GM23338 (cell line): ENCODE data around the gene NFIA. TPM values are rescaled to one million over a fixed set of nuclear protein-coding genes. Genes with fewer than 3 reads are reported as not detected.

Experiments
- ATAC-seq: fragments of 200-7000 bp; cut with Tn5 transposase; 3 replicates; pipeline ENCODE4 v1.9.1; 2020
- DNase-seq: peaks from one replicate; pipeline ENCODE4 v3.0.0-alpha.2; 2015; ENCODE audit warnings: low spot score
- H2AFZ ChIP-seq: fragments of 200-600 bp; sonication (generic); 2 replicates; pipeline ENCODE4 v1.8.0; 2016; ENCODE audit warnings: antibody characterized with exemption, mild to moderate bottlenecking, moderate library complexity
- H3F3A ChIP-seq: fragments of 200-600 bp; sonication (generic); replicated peaks from 2 replicates; pipeline ENCODE4 v1.8.0; 2017; ENCODE audit warnings: antibody characterized with exemption, mixed run types, low read depth
- H3K27ac ChIP-seq: fragments of 200-600 bp; sonication (generic); 2 replicates; pipeline ENCODE4 v1.6.1; 2016; ENCODE audit warnings: low read depth
- H3K27me3 ChIP-seq: fragments of 200-600 bp; sonication (generic); 2 replicates; pipeline ENCODE4 v1.8.0; 2016; ENCODE audit warnings: mild to moderate bottlenecking, mixed run types, moderate library complexity; ENCODE audit not compliant: insufficient read depth
- H3K36me3 ChIP-seq: fragments of 200-600 bp; sonication (generic); 2 replicates; pipeline ENCODE4 v1.8.0; 2016; ENCODE audit warnings: mild to moderate bottlenecking; ENCODE audit not compliant: insufficient read depth
- H3K4me1 ChIP-seq: fragments of 200-600 bp; sonication (generic); 2 replicates; pipeline ENCODE4 v1.8.0; 2016; ENCODE audit warnings: mild to moderate bottlenecking, moderate library complexity; ENCODE audit not compliant: insufficient read depth
- H3K4me2 ChIP-seq: fragments of 200-600 bp; sonication (generic); 2 replicates; pipeline ENCODE4 v1.7.1; 2017; ENCODE audit warnings: mixed run types
- H3K4me3 ChIP-seq: fragments of 200-600 bp; sonication (generic); 2 replicates; pipeline ENCODE4 v1.6.1; 2016; ENCODE audit warnings: mixed run types
- H3K79me2 ChIP-seq: fragments of 200-600 bp; sonication (generic); replicated peaks from 2 replicates; pipeline ENCODE4 v1.8.0; 2017; ENCODE audit warnings: mild to moderate bottlenecking; ENCODE audit not compliant: insufficient read depth
- H3K9me2 ChIP-seq: fragments of 200-600 bp; sonication (generic); 2 replicates; pipeline ENCODE4 v1.8.0; 2017; ENCODE audit not compliant: insufficient read depth
- H4K20me1 ChIP-seq: fragments of 200-600 bp; sonication (generic); replicated peaks from 2 replicates; pipeline ENCODE4 v1.8.0; 2017; ENCODE audit warnings: mild to moderate bottlenecking; ENCODE audit not compliant: insufficient read depth
- H3K27ac Mint-ChIP-seq: 2 replicates; pipeline ENCODE4 v1.8.0; 2020; ENCODE audit warnings: inconsistent platforms, mild to moderate bottlenecking, moderate library complexity, mixed read lengths
- H3K27me3 Mint-ChIP-seq: 3 replicates; pipeline ENCODE4 v1.8.0; 2022; ENCODE audit warnings: low read depth, mild to moderate bottlenecking, moderate library complexity, mixed read lengths, inconsistent platforms; ENCODE audit not compliant: insufficient read depth, poor library complexity
- H3K36me3 Mint-ChIP-seq: 3 replicates; pipeline ENCODE4 v1.8.0; 2021; ENCODE audit warnings: low read depth, mild to moderate bottlenecking, inconsistent platforms, moderate library complexity, mixed read lengths
- H3K4me1 Mint-ChIP-seq: 3 replicates; pipeline ENCODE4 v1.8.0; 2020; ENCODE audit warnings: mild to moderate bottlenecking, inconsistent platforms, mixed read lengths
- H3K4me3 Mint-ChIP-seq: 3 replicates; pipeline ENCODE4 v1.8.0; 2021; ENCODE audit warnings: moderate library complexity, mild to moderate bottlenecking, inconsistent platforms, mixed read lengths
- H3K9me3 Mint-ChIP-seq: 3 replicates; pipeline ENCODE4 v1.8.0; 2020; ENCODE audit warnings: moderate library complexity, mild to moderate bottlenecking, inconsistent platforms, mixed read lengths
- CREB1 ChIP-seq: fragments of 250-450 bp; sonication (Bioruptor Pico); IDR thresholded peaks from 2 replicates; pipeline ENCODE4 v1.5.0; 2020; ENCODE audit warnings: low read depth, mild to moderate bottlenecking, moderate library complexity
- CTCF ChIP-seq, 2 experiments: fragments of 200-600 bp in 1 of 2; sonication (generic) in 1 of 2; conservative IDR thresholded peaks; 2 replicates each; pipeline versions ENCODE4 v1.5.1 to v1.6.1; 2016 to 2017; ENCODE audit warnings: antibody characterized with exemption in 2 of 2, low read depth in 2 of 2, mild to moderate bottlenecking in 2 of 2, moderate library complexity in 1 of 2
- JUNB ChIP-seq: IDR thresholded peaks from one replicate; pipeline ENCODE4 v1.6.1; 2016; ENCODE audit warnings: antibody characterized with exemption; ENCODE audit not compliant: unreplicated experiment
- POLR2AphosphoS5 ChIP-seq: IDR thresholded peaks from 2 replicates; pipeline ENCODE4 v1.6.1; 2016; ENCODE audit warnings: antibody characterized with exemption, low read depth
- STAT1 ChIP-seq: IDR thresholded peaks from one replicate; pipeline ENCODE4 v1.6.1; 2016; ENCODE audit warnings: antibody characterized with exemption; ENCODE audit not compliant: unreplicated experiment
- ZNF462 ChIP-seq: fragments of 250-450 bp; sonication (Bioruptor Pico); IDR thresholded peaks from 2 replicates; pipeline ENCODE4 v1.5.0; 2020; ENCODE audit warnings: mild to moderate bottlenecking, moderate library complexity
- polyA plus RNA-seq: library from polyadenylated mRNA; unstranded; fragments of >200 nt; fragmentation: Nextera tagmentation; extraction: Ambion mirVana; gene quantifications from 2 replicates; pipeline ENCODE4 v1.2.1, GENCODE V29; 2016
- total RNA-seq: library from RNA; depleted of rRNA; stranded (reverse); fragments of >200 nt; shearing (Covaris generic); gene quantifications from 2 replicates; pipeline ENCODE4 v1.2.3, GENCODE V29; 2014

Gene NFIA
- total and polyA plus RNA-seq, 2 experiments from 2014 or later, result 0.97 to 2.3 TPM

- no peak for TF ChIP-seq ZNF462 (CRISPR knock-in tag)
- no peak for TF ChIP-seq CTCF (conservative IDR thresholded peaks at IDR 0.05; ENCODE audit: low read depth in 2 of 2)
- TF ChIP-seq JUNB, result no peak
- TF ChIP-seq STAT1, result no peak
- no peak for TF ChIP-seq POLR2AphosphoS5
These were observed 322.4 kb downstream of the NFIA start (continued) for GRCh38 chr1:61404597-61405376.

- no peak overlapping the region for H2AFZ ChIP-seq
- H3K36me3 Mint-ChIP-seq, result no peaks in the 10 kb centered on the region
- TF ChIP-seq STAT1 (no peak), CREB1 (CRISPR knock-in tag) (no peak), ZNF462 (CRISPR knock-in tag) (no peak)
These were observed 324.1 kb downstream of the NFIA start for GRCh38 chr1:61406467-61406866.

More at GRCh38 chr1:61406467-61406866, 324.1 kb downstream of the NFIA start:
- Histone ChIP-seq H3K4me2 (no peak overlapping the region), H4K20me1 (no peaks in the 10 kb centered on the region), H3K27me3 (no peaks in the 10 kb centered on the region), H3K4me1 (no peaks in the 10 kb centered on the region), H3K79me2 (no peaks in the 10 kb centered on the region), H3K27ac (no peak overlapping the region), H3F3A (no peaks in the 10 kb centered on the region), H3K4me3 (no peak overlapping the region), H3K36me3 (no peaks in the 10 kb centered on the region), H3K9me2 (no peaks in the 10 kb centered on the region)
- H3K27me3 Mint-ChIP-seq, result peaks cover 1% of the 10 kb centered on the region
- no peak overlapping the region for H3K4me3 Mint-ChIP-seq
- DNase-seq (no peak), ATAC-seq (no peak)
- no peak overlapping the region for H3K27ac Mint-ChIP-seq
- no peaks in the 10 kb centered on the region; the same call in 2 of the 3 replicates for H3K4me1 Mint-ChIP-seq
- H3K9me3 Mint-ChIP-seq, result no peaks in the 10 kb centered on the region
